Measurements from ENCODE around the gene CCSER2.
A peak's percentile ranks its signal among the peaks of the same experiment; 100 is the strongest.
"Not testable (repeated sequence)": the region's sequence is repeated elsewhere in the genome, so short reads cannot be mapped to it uniquely, and the experiment has no call there.

The CCSER2 gene

GRCh38 chr10:84525120-84525806 lies 196.9 kb downstream of the CCSER2 start:
- no peak for FAIRE-seq

- not testable (repeated sequence) for FAIRE-seq
These were observed 197.4 kb downstream of the CCSER2 start for GRCh38 chr10:84525807-84526182.

GRCh38 chr10:84527386-84527785 lies 199.0 kb downstream of the CCSER2 start:
- not testable (repeated sequence) for FAIRE-seq

- not testable (repeated sequence) for FAIRE-seq
These were observed 200.1 kb downstream of the CCSER2 start for GRCh38 chr10:84528526-84528925.

- no peak for FAIRE-seq
These were observed 202.4 kb downstream of the CCSER2 start for GRCh38 chr10:84530724-84531325.

GRCh38 chr10:84531396-84531795 lies 203.0 kb downstream of the CCSER2 start:
- no peak for FAIRE-seq

- FAIRE-seq: no peak
These were observed 205.8 kb downstream of the CCSER2 start for GRCh38 chr10:84534168-84534567.

- peak; percentile 86 for FAIRE-seq
These were observed 209.1 kb downstream of the CCSER2 start for GRCh38 chr10:84537447-84537931.

- no peak for FAIRE-seq
These were observed 209.6 kb downstream of the CCSER2 start for GRCh38 chr10:84538036-84538435.

GRCh38 chr10:84539216-84539615 lies 210.8 kb downstream of the CCSER2 start:
- FAIRE-seq: no peak

- no peak for FAIRE-seq
These were observed 211.7 kb downstream of the CCSER2 start for GRCh38 chr10:84540022-84540616.

- FAIRE-seq: no peak
These were observed 212.4 kb downstream of the CCSER2 start for GRCh38 chr10:84540617-84541288.

- no peak for FAIRE-seq
These were observed 212.9 kb downstream of the CCSER2 start for GRCh38 chr10:84541289-84541637.

- no peak for FAIRE-seq
These were observed 214.4 kb downstream of the CCSER2 start for GRCh38 chr10:84542522-84543490.

GRCh38 chr10:84543948-84544347 lies 215.6 kb downstream of the CCSER2 start:
- FAIRE-seq: no peak

- FAIRE-seq: no peak
These were observed 217.3 kb downstream of the CCSER2 start for GRCh38 chr10:84545651-84546050.

- FAIRE-seq: no peak
These were observed 218.2 kb downstream of the CCSER2 start for GRCh38 chr10:84546609-84547008.

GRCh38 chr10:84547616-84548015 lies 219.2 kb downstream of the CCSER2 start:
- no peak for FAIRE-seq

- FAIRE-seq: no peak
These were observed 220.5 kb downstream of the CCSER2 start for GRCh38 chr10:84548869-84549268.

GRCh38 chr10:84549368-84550165 lies 221.2 kb downstream of the CCSER2 start:
- FAIRE-seq: no peak

- FAIRE-seq: no peak
These were observed 222.5 kb downstream of the CCSER2 start for GRCh38 chr10:84550756-84551436.

Data from G401.6 (cell line).